Measurements from ENCODE around the gene TNIK. TPM values are rescaled to one million over a fixed set of nuclear protein-coding genes. Genes with fewer than 3 reads are reported as not detected.

Gene TNIK
- total and polyA plus RNA-seq, 2 of the 13 experiments (the other 11 are each of a cell fraction or from before 2014, with no cell fraction given): 0.15 to 0.22 TPM

GRCh38 chr3:171028025-171028778 lies 432.0 kb downstream of the TNIK start (continued):
- no peak for TF ChIP-seq MLX (CRISPR knock-in tag; IDR thresholded peaks at IDR 0.05)
- no peak for TF ChIP-seq BCLAF1 (IDR thresholded peaks at IDR 0.05)
- TF ChIP-seq ZNF790 (CRISPR knock-in tag; IDR thresholded peaks at IDR 0.05; ENCODE audit: borderline replicate concordance): no peak
- TF ChIP-seq ZNF749 (CRISPR knock-in tag; IDR thresholded peaks at IDR 0.05; ENCODE audit: borderline replicate concordance): no peak
- no peak for TF ChIP-seq NR0B2 (CRISPR knock-in tag; IDR thresholded peaks at IDR 0.05)
- TF ChIP-seq RBM39 (IDR thresholded peaks at IDR 0.05; ENCODE audit: low read depth, low read length, poor library complexity, severe bottlenecking): peak; percentile 45
- TF ChIP-seq BRCA1 (CRISPR knock-in tag; IDR thresholded peaks at IDR 0.05): no peak
- no peak; the same call in 1 of the 2 replicates for TF ChIP-seq KAT7 (CRISPR knock-in tag; IDR thresholded peaks at IDR 0.05; ENCODE audit: borderline replicate concordance)
- TF ChIP-seq ZNF292 (CRISPR knock-in tag; IDR thresholded peaks at IDR 0.05; ENCODE audit: borderline replicate concordance, low read depth): peak; percentile 51; the same call in 1 of the 2 replicates
- no peak for TF ChIP-seq NR2C2 (CRISPR knock-in tag; IDR thresholded peaks at IDR 0.05; ENCODE audit: borderline replicate concordance)
- no peak for TF ChIP-seq IRF1 (CRISPR knock-in tag; IDR thresholded peaks at IDR 0.05; ENCODE audit: low read depth)
- no peak for TF ChIP-seq REL (CRISPR knock-in tag; conservative IDR thresholded peaks at IDR 0.05)
- peak; percentile 45; the same call in 1 of the 2 replicates for TF ChIP-seq HOXA3 (CRISPR knock-in tag; IDR thresholded peaks at IDR 0.05)
- no peak for TF ChIP-seq ZEB1 (IDR thresholded peaks at IDR 0.05; ENCODE audit: insufficient replicate concordance, low read depth)
- no peak for TF ChIP-seq ARID2 (CRISPR knock-in tag; IDR thresholded peaks at IDR 0.05; ENCODE audit: borderline replicate concordance)
- TF ChIP-seq ZMAT3 (CRISPR knock-in tag; conservative IDR thresholded peaks at IDR 0.05): no peak
- TF ChIP-seq, protein P1, sequence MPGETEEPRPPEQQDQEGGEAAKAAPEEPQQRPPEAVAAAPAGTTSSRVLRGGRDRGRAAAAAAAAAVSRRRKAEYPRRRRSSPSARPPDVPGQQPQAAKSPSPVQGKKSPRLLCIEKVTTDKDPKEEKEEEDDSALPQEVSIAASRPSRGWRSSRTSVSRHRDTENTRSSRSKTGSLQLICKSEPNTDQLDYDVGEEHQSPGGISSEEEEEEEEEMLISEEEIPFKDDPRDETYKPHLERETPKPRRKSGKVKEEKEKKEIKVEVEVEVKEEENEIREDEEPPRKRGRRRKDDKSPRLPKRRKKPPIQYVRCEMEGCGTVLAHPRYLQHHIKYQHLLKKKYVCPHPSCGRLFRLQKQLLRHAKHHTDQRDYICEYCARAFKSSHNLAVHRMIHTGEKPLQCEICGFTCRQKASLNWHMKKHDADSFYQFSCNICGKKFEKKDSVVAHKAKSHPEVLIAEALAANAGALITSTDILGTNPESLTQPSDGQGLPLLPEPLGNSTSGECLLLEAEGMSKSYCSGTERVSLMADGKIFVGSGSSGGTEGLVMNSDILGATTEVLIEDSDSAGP (CRISPR knock-in tag; IDR thresholded peaks at IDR 0.05; ENCODE audit: borderline replicate concordance): peak; percentile 44; the same call in 1 of the 2 replicates
- TF ChIP-seq ZNF496 (CRISPR knock-in tag; IDR thresholded peaks at IDR 0.05; ENCODE audit: insufficient replicate concordance): no peak
- peak; percentile 47; the same call in 1 of the 2 replicates for TF ChIP-seq MED1 (CRISPR knock-in tag; IDR thresholded peaks at IDR 0.05)
- no peak for TF ChIP-seq MBNL3 (CRISPR knock-in tag; conservative IDR thresholded peaks at IDR 0.05)
- TF ChIP-seq SALL2 (CRISPR knock-in tag; IDR thresholded peaks at IDR 0.05): 0 out of 2 replicates have a peak, but pooled peaks have one; percentile 26

Data from HepG2 (cell line).